Naive B cell (primary cell): ENCODE measurements around the gene CHST8. TPM values are rescaled to one million over a fixed set of nuclear protein-coding genes. Genes with fewer than 3 reads are reported as not detected.
"Not testable (repeated sequence)": the region's sequence is repeated elsewhere in the genome, so short reads cannot be mapped to it uniquely, and the experiment has no call there.

ENCODE experiments used
- ATAC-seq, 2 donors: fragments of 150-1000 bp; cut with Tn5 transposase; 2 replicates each; pipeline ENCODE4 v1.10.0; 2021; ENCODE audit warnings: low read depth in 2 of 2, mild to moderate bottlenecking in 2 of 2, moderate library complexity in 2 of 2
- DNase-seq: peaks from one replicate; pipeline ENCODE4 v3.0.0; 2022
- H3K27ac Mint-ChIP-seq, 6 donors: one replicate each; pipeline ENCODE4 v1.8.0; 2020 to 2022; ENCODE audit warnings: mild to moderate bottlenecking in 6 of 6, mixed read lengths in 6 of 6, moderate library complexity in 5 of 6, inconsistent platforms in 2 of 6
- H3K27me3 Mint-ChIP-seq, 3 donors: one replicate each; pipeline ENCODE4 v1.8.0; 2021 to 2022; ENCODE audit warnings: mixed read lengths in 3 of 3, mild to moderate bottlenecking in 1 of 3
- H3K36me3 Mint-ChIP-seq, 2 donors: one replicate each; pipeline ENCODE4 v1.8.0; 2020 to 2022; ENCODE audit warnings: mixed read lengths in 2 of 2, inconsistent platforms in 1 of 2, mild to moderate bottlenecking in 1 of 2
- H3K4me1 Mint-ChIP-seq, 3 donors: one replicate each; pipeline ENCODE4 v1.8.0; 2020 to 2022; ENCODE audit warnings: mixed read lengths in 3 of 3, inconsistent platforms in 1 of 3, mild to moderate bottlenecking in 1 of 3, moderate library complexity in 1 of 3
- H3K4me3 Mint-ChIP-seq, 8 donors: one replicate each; pipeline ENCODE4 v1.8.0; 2020 to 2022; ENCODE audit warnings: mild to moderate bottlenecking in 8 of 8, mixed read lengths in 8 of 8, moderate library complexity in 8 of 8, inconsistent platforms in 2 of 8
- H3K9me3 Mint-ChIP-seq, 7 donors: one replicate each; pipeline ENCODE4 v1.8.0; 2020 to 2022; ENCODE audit warnings: mixed read lengths in 7 of 7, mild to moderate bottlenecking in 5 of 7, inconsistent platforms in 2 of 7, moderate library complexity in 1 of 7
- polyA plus RNA-seq, 6 donors: library from polyadenylated mRNA; unstranded; fragments of 300-500 nt; fragmentation: Illumina TruSeq; gene quantifications; one replicate each; pipeline ENCODE4 v1.2.3, GENCODE V29; 2021; ENCODE audit warnings: low read depth in 6 of 6

CHST8 gene
- polyA plus RNA-seq, 6 donors from 2014 or later = 0.17 to 0.55 TPM; not detected in 4

GRCh38 chr19:33604651-33605050 is 17.1 kb upstream of the CHST8 start:
- no peaks in the 10 kb centered on the region for H3K4me1 Mint-ChIP-seq
- H3K9me3 Mint-ChIP-seq = peaks cover 17 to 53% (median 31%) of the 10 kb centered on the region in 7 donors
- H3K27ac Mint-ChIP-seq = peak overlapping the region in 1 of 6 donors; percentile 54

GRCh38 chr19:33605803-33606295 is 15.9 kb upstream of the CHST8 start:
- DNase-seq, H3K4me3 Mint-ChIP-seq, ATAC-seq, H3K27ac Mint-ChIP-seq, H3K4me1 Mint-ChIP-seq: not testable (repeated sequence)
- H3K36me3 Mint-ChIP-seq = peaks cover 6 to 12% of the 10 kb centered on the region in 2 donors
- peaks cover 23 to 59% (median 31%) of the 10 kb centered on the region in 7 donors for H3K9me3 Mint-ChIP-seq
- H3K27me3 Mint-ChIP-seq = peaks cover 0 to 31% (median 25%) of the 10 kb centered on the region in 3 donors

More at GRCh38 chr19:33604651-33605050, 17.1 kb upstream of the CHST8 start:
- peaks cover 6% of the 10 kb centered on the region in 2 donors for H3K36me3 Mint-ChIP-seq
- no peak for ATAC-seq
- DNase-seq = no peak
- peaks cover 7 to 28% (median 21%) of the 10 kb centered on the region in 3 donors for H3K27me3 Mint-ChIP-seq
- no peak overlapping the region for H3K4me3 Mint-ChIP-seq

GRCh38 chr19:33606556-33606955 is 15.2 kb upstream of the CHST8 start:
- DNase-seq = no peak
- ATAC-seq = no peak
- peaks cover 1 to 13% of the 10 kb centered on the region in 2 donors for H3K36me3 Mint-ChIP-seq
- H3K4me1 Mint-ChIP-seq = no peaks in the 10 kb centered on the region
- H3K4me3 Mint-ChIP-seq = no peak overlapping the region
- peaks cover 18 to 56% (median 28%) of the 10 kb centered on the region in 7 donors for H3K9me3 Mint-ChIP-seq
- H3K27me3 Mint-ChIP-seq = peaks cover 4 to 35% (median 32%) of the 10 kb centered on the region in 3 donors
- H3K27ac Mint-ChIP-seq = no peak overlapping the region

GRCh38 chr19:33609353-33609752 is 12.4 kb upstream of the CHST8 start:
- H3K4me3 Mint-ChIP-seq = peak overlapping the region in 1 of 8 donors; percentile 22
- ATAC-seq = no peak
- H3K27ac Mint-ChIP-seq = no peak overlapping the region

GRCh38 chr19:33610588-33610987 is 11.2 kb upstream of the CHST8 start:
- Mint-ChIP-seq H3K9me3 (peaks cover 7 to 35% (median 17%) of the 10 kb centered on the region in 7 donors), H3K36me3 (peaks cover 0 to 13% of the 10 kb centered on the region in 2 donors), H3K4me3 (no peak overlapping the region), H3K27ac (no peak overlapping the region), H3K27me3 (peaks cover 15 to 38% (median 22%) of the 10 kb centered on the region in 3 donors), H3K4me1 (no peaks in the 10 kb centered on the region)
- no peak for ATAC-seq
- DNase-seq = no peak

More at GRCh38 chr19:33609353-33609752, 12.4 kb upstream of the CHST8 start:
- Mint-ChIP-seq H3K27me3 (peaks cover 15 to 35% (median 21%) of the 10 kb centered on the region in 3 donors), H3K36me3 (peaks cover 0 to 13% of the 10 kb centered on the region in 2 donors), H3K4me1 (no peaks in the 10 kb centered on the region), H3K9me3 (peaks cover 9 to 39% (median 17%) of the 10 kb centered on the region in 7 donors)
- DNase-seq = no peak

- Mint-ChIP-seq H3K4me1 (no peaks in the 10 kb centered on the region), H3K36me3 (peaks cover 0 to 13% of the 10 kb centered on the region in 2 donors), H3K9me3 (peaks cover 7 to 35% (median 17%) of the 10 kb centered on the region in 7 donors), H3K27me3 (peaks cover 22 to 34% (median 25%) of the 10 kb centered on the region in 3 donors), H3K4me3 (no peak overlapping the region), H3K27ac (peak overlapping the region in 1 of 6 donors; percentile 83)
- DNase-seq = no peak
- no peak for ATAC-seq
Observed at GRCh38 chr19:33612928-33613619, 8.7 kb upstream of the CHST8 start.

- no peak for ATAC-seq
- H3K4me1 Mint-ChIP-seq = no peaks in the 10 kb centered on the region
Observed at GRCh38 chr19:33613620-33614000, 8.1 kb upstream of the CHST8 start.

GRCh38 chr19:33616346-33616745 is 5.4 kb upstream of the CHST8 start:
- H3K4me1 Mint-ChIP-seq = peaks cover 0 to 4% (median 0%) of the 10 kb centered on the region in 3 donors
- peaks cover 28 to 53% (median 52%) of the 10 kb centered on the region in 3 donors for H3K27me3 Mint-ChIP-seq
- DNase-seq (no peak), ATAC-seq (no peak)
- H3K9me3 Mint-ChIP-seq = peaks cover 0 to 5% (median 0%) of the 10 kb centered on the region in 7 donors
- H3K4me3 Mint-ChIP-seq = no peak overlapping the region
- no peak overlapping the region for H3K27ac Mint-ChIP-seq
- H3K36me3 Mint-ChIP-seq = no peaks in the 10 kb centered on the region

More at GRCh38 chr19:33613620-33614000, 8.1 kb upstream of the CHST8 start:
- Mint-ChIP-seq H3K27me3 (peaks cover 22 to 40% (median 30%) of the 10 kb centered on the region in 3 donors), H3K27ac (no peak overlapping the region), H3K4me3 (no peak overlapping the region), H3K36me3 (peaks cover 0 to 13% of the 10 kb centered on the region in 2 donors), H3K9me3 (peaks cover 7 to 31% (median 17%) of the 10 kb centered on the region in 7 donors)
- no peak for DNase-seq

GRCh38 chr19:33616857-33617256 is 4.9 kb upstream of the CHST8 start:
- no peak for ATAC-seq
- DNase-seq = no peak
- Mint-ChIP-seq H3K4me1 (peaks cover 0 to 4% (median 0%) of the 10 kb centered on the region in 3 donors), H3K9me3 (peaks cover 0 to 5% (median 0%) of the 10 kb centered on the region in 7 donors), H3K27ac (no peak overlapping the region), H3K4me3 (no peak overlapping the region), H3K27me3 (peaks cover 23 to 48% (median 48%) of the 10 kb centered on the region in 3 donors), H3K36me3 (no peaks in the 10 kb centered on the region)

- not testable (repeated sequence) for H3K4me1 Mint-ChIP-seq, DNase-seq, ATAC-seq, H3K4me3 Mint-ChIP-seq, H3K27ac Mint-ChIP-seq, H3K9me3 Mint-ChIP-seq, H3K36me3 Mint-ChIP-seq
- H3K27me3 Mint-ChIP-seq = peaks cover 23 to 50% (median 45%) of the 10 kb centered on the region in 3 donors
Observed at GRCh38 chr19:33618363-33618762, 3.4 kb upstream of the CHST8 start.

- no peak overlapping the region for H3K27ac Mint-ChIP-seq
- H3K4me3 Mint-ChIP-seq = no peak overlapping the region
- H3K4me1 Mint-ChIP-seq = peaks cover 0 to 4% (median 0%) of the 10 kb centered on the region in 3 donors
- H3K36me3 Mint-ChIP-seq = no peaks in the 10 kb centered on the region
- H3K27me3 Mint-ChIP-seq = peaks cover 23 to 56% (median 51%) of the 10 kb centered on the region in 3 donors
- peaks cover 0 to 2% (median 0%) of the 10 kb centered on the region in 7 donors for H3K9me3 Mint-ChIP-seq
- DNase-seq (no peak), ATAC-seq (no peak)
Observed at GRCh38 chr19:33618884-33619283, 2.9 kb upstream of the CHST8 start.

- Mint-ChIP-seq H3K36me3 (no peaks in the 10 kb centered on the region), H3K4me1 (peaks cover 0 to 4% (median 0%) of the 10 kb centered on the region in 3 donors), H3K27me3 (peaks cover 29 to 62% (median 62%) of the 10 kb centered on the region in 3 donors), H3K9me3 (peaks cover 0 to 2% (median 0%) of the 10 kb centered on the region in 7 donors), H3K27ac (no peak overlapping the region), H3K4me3 (peak overlapping the region in 1 of 8 donors; percentile 70)
- no peak for DNase-seq
- no peak for ATAC-seq
Observed at GRCh38 chr19:33620611-33621010, 1.1 kb upstream of the CHST8 start.

GRCh38 chr19:33621065-33621785 is 528 bp upstream of the CHST8 start:
- peaks cover 24 to 66% (median 62%) of the 10 kb centered on the region in 3 donors for H3K27me3 Mint-ChIP-seq
- H3K36me3 Mint-ChIP-seq = no peaks in the 10 kb centered on the region
- H3K4me1 Mint-ChIP-seq = peaks cover 0 to 4% (median 0%) of the 10 kb centered on the region in 3 donors
- H3K4me3 Mint-ChIP-seq = peak overlapping the region in 1 of 8 donors; percentile 25
- ATAC-seq = no peak
- DNase-seq = no peak
- no peak overlapping the region for H3K27ac Mint-ChIP-seq
- peaks cover 0 to 2% (median 0%) of the 10 kb centered on the region in 7 donors for H3K9me3 Mint-ChIP-seq
